Fibroblast of skin of left quadriceps (primary cell): ENCODE results near the gene PCNA.

Experiments
- DNase-seq, 2 experiments: peaks; one replicate each; pipeline ENCODE4 v3.0.0-alpha.2; 2013; ENCODE audit warnings: low read depth in 2 of 2

The PCNA gene

DNA sequence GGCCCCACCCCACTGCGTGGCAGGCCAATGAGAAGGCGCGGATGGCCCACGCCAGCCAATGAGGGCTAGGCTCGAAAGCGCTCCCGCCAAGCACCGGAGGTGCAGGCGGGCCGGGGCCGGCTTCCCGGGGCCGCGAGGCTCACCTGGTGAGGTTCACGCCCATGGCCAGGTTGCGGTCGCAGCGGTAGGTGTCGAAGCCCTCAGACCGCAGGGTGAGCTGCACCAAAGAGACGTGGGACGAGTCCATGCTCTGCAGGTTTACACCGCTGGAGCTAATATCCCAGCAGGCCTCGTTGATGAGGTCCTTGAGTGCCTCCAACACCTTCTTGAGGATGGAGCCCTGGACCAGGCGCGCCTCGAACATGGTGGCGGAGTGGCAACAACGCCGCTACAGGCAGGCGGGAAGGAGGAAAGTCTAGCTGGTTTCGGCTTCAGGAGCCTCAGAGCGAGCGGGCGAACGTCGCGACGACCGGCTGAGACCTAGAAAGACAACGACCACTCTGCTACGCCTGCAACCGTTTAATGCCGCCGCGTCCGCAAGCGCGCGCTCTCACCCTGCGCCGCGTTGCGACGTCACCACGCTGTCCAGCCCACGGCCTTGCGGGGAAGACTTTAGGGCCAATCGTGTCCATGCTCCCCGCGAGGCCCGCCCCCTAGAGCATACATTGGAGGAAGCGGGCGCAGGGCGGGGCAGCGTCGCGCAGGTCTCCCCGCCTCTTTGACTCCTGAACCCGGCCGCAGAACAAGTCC, at the start of gene PCNA:
Gene PCNA, minus strand, starts transcription at position 524 of the 750 bp plus-strand sequence. Its CDS starts 160 bp downstream, at position 364.
- DNase-seq, result peak; percentile 86 to 87

GRCh38 chr20:5168651-5169396, 49.1 kb upstream of the PCNA start:
- DNase-seq, result peak; percentile 8 to 14

- DNase-seq, result no peak
Measured at GRCh38 chr20:5164645-5165625, 45.2 kb upstream of the PCNA start.

DNA sequence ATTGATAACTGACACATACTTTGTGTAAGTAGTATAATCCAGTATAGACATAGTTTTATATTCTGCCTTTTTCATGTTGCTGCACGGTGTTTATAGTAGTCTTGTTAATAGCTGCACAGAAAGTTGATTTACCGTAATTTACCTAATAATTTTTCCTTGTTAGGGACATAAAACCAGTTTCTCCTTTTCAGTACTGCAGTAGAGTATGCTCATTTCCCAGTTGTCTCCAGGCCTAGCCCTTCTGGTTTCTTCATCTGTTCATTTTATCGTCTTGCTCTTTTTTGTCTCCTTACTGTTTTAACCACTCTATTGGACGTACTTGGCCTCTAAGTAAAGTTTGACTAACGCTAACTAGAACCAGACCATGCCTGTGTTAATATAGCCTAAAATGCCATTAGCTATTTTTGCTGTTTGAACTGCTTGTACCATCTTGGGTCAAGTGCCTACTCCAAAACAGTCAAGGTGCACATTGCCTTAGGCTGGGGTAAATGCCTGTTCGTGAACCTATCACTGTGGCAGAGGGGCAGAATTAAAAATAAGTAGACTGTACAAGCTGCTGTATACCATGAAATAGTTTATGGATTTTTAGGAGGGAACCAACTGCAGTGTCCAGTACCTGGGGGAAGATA, 41.9 kb upstream of the PCNA start:
- no peak for DNase-seq

- no peak for DNase-seq
Measured at GRCh38 chr20:5160882-5161281, 41.1 kb upstream of the PCNA start.

GRCh38 chr20:5159928-5160327, 40.2 kb upstream of the PCNA start:
- DNase-seq, result no peak

- no peak for DNase-seq
Measured at GRCh38 chr20:5156675-5157448, 37.1 kb upstream of the PCNA start.

- DNase-seq, result no peak
Measured at GRCh38 chr20:5155404-5155803, 35.6 kb upstream of the PCNA start.

DNA sequence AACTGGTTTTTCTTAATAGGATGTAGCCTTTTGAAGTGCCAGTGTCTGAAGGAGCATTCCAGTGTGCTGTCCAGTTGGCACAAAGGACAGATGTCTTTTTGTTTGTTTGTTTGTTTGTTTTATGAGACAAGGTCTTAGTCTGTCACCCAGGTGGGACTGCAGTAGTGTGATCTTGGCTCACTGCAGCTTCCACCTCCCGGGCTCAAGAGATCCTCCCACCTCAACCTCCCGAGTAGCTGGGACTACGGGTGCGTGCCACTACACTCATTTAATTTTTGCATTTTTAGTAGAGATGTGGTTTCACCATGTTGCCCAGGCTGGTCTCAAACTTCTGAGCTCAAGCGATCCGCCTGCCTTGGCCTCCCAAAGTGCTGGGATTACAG, 34.8 kb upstream of the PCNA start:
- DNase-seq, result no peak

DNA sequence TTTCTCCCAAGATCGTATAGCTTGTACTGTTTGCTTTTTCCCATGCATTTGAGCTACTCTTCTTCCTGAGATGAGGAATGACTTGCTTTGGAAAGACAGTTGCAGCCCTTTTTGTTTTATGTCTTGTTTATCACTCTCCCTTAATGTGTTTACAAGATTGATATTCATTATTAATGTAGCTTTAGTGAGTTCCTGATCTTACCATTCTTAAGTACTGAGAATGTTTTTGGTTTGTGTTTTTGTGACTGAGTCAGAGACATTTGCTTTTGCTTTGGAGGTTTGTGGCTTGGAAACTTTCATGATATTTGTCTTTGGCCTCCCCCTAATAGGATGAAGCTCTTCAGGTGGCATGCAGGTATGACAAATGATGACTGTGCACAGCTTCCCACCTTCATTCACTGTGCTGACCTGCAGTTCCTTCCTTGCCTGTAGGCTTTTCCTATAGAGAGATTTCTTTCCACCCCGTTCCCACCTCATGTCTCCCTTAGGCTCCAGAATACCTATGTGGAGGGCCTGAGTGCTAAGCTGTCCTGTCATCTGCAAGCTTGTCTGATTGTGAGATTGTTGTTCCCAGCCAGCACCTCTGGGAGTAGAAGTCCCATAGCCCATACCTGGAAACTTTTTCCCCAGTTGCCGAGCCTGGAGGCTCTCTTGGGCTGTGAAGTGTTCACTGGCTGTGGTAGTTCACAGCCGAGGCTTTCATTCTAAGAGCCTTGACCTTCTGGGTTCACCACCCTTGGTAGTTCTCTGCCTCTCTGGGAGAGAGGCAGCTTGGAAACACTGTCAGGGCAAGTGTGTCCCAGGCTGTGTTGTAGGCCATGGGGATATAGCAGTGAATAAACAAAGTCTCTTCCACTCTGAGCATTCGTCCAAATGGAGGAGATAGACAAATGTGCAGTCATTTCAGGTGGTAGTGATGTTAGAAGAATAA, 34.1 kb upstream of the PCNA start:
- no peak for DNase-seq

GRCh38 chr20:5153152-5153467, 33.4 kb upstream of the PCNA start:
- no peak for DNase-seq

DNA sequence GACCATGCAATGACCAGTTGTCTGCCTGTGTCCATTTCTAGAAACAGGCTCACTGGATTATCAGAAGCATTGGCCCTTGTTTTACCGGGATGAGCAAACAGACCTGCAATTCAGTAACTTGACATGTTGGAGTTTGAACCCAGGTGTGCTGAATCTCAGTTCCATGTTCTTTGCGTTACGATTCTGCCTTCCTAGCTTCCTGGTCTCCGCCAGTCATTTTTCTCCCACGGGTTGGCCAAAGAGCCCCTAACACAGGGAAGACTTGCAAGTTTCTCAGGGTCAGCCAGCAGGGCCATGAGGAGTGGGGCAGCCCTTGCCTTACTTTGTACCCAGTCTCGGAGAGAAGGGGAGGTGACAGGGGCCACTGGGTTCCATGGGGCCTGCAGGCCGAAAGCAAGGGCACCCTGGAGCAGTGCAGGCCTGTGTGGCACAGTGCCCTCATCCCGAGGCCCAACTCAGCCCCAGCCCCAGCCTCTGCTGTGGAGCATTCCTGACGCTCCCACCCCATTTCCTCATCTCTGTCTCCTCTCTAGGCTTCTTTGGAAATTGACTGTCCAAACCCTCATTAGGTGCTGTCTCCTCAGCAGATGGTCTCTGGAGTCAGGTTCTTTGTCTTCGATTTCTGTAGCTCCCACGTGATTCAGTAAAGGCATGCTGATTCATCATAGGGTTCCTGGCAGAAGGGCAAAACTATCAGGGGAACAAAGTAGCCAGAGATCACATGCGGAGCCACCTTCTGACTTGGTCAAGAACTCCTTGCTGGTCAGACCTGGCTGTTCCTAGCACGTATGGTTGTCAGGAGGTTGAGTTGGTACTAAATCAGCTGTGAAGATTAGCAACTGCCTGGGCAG, 30.7 kb upstream of the PCNA start:
- DNase-seq, result no peak

GRCh38 chr20:5149892-5150225, 30.1 kb upstream of the PCNA start:
- no peak for DNase-seq

DNA sequence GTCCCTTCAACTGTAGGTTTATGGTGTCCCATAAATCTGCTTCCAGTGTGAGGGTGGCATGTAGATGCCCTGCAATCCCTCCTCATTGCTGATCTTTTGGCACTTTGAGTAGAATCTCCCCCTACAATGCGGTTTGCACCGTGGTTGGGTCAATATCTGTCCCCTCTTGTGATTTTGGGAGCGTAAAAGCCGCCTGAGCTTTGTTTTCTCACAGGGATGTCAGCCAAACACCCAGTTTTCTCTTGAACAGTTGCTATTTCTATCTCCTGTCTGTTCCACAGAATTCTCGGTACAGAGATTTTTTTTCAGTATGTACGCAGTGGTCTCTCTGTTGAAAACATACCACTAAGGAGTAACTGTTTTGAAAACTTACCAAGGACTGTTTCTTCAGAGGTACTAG, 28.8 kb upstream of the PCNA start:
- DNase-seq, result no peak

- DNase-seq, result no peak
Measured at GRCh38 chr20:5146871-5147592, 27.3 kb upstream of the PCNA start.

DNA sequence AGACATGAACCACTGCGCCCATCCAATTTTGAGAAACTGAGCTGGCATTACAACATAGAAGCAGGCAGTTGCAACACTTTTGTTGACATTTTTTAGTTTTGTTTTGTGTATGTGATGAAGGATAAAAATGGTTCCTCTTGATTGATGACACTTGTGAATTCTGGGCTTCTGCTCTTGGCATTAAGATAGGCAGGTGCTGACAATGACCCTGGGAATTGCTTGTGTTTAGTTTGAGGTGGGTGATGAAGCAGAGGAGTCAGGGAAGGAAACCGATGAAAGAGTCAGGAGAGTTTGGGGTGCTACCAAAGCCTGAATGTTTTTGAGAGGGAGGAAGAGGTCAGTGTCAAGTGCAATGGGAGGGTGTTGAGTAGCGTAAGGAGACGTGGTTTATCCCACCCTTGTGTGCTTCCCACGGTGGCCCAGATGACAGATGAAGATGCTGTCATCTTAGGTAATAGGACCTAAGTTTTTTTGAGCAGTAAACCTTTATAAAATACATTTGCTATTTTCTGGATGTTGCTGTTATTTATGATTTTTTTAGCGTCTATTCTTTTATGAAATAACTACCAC, 26.4 kb upstream of the PCNA start:
- no peak for DNase-seq

- DNase-seq, result no peak
Measured at GRCh38 chr20:5145365-5146098, 25.8 kb upstream of the PCNA start.
